Psoas muscle (tissue), 8 donors: Measurements from ENCODE around the gene PIGN. TPM values are rescaled to one million over a fixed set of nuclear protein-coding genes. Genes with fewer than 3 reads are reported as not detected.

Source experiments
- ATAC-seq, 4 donors: fragments of 200-7000 bp; cut with Tn5 transposase; one replicate each; pipeline ENCODE4 v1.9.1; 2020; ENCODE audit warnings: moderate library complexity in 3 of 4, mild to moderate bottlenecking in 2 of 4
- DNase-seq, 2 donors: peaks; one replicate each; pipeline ENCODE4 v3.0.0-alpha.2; 2020
- H3K27ac ChIP-seq: fragments of 200-600 bp; one replicate; pipeline ENCODE4 v1.8.0; 2022
- H3K27me3 ChIP-seq, 3 donors: fragments of 200-600 bp in 1 of 3; one replicate each; pipeline versions ENCODE4 v1.6.1 to v1.8.0; 2013 to 2022; ENCODE audit warnings: low read length in 2 of 3, mild to moderate bottlenecking in 2 of 3, moderate library complexity in 1 of 3; ENCODE audit not compliant: insufficient read depth in 3 of 3
- H3K36me3 ChIP-seq, 2 donors: fragments of 200-600 bp in 1 of 2; one replicate each; pipeline versions ENCODE4 v1.6.1 to v1.8.0; 2013 to 2022; ENCODE audit warnings: low read depth in 1 of 2, mild to moderate bottlenecking in 1 of 2, moderate library complexity in 1 of 2; ENCODE audit not compliant: insufficient read depth in 1 of 2
- H3K4me1 ChIP-seq: fragments of 200-600 bp; one replicate; pipeline ENCODE4 v1.8.0; 2022
- H3K4me3 ChIP-seq: fragments of 200-600 bp; one replicate; pipeline ENCODE4 v1.8.0; 2022; ENCODE audit warnings: mild to moderate bottlenecking
- H3K9me3 ChIP-seq: fragments of 200-600 bp; one replicate; pipeline ENCODE4 v1.8.0; 2022
- WGBS, 3 donors: extraction: QIAGEN DNeasy Blood & Tissue Kit; methylation state at CpG; one replicate each; pipeline versions ENCODE4 v1.1.6 to v1.1.7; 2013; 5-methylcytosine and 5-hydroxymethylcytosine counted together
- intact Hi-C, 2 donors: fragments of 100-400 bp; cut with DNase I; formaldehyde crosslinking; loops; one replicate each; pipeline versions ENCODE4 v1.11.0 to v1.14.2; 2022
- polyA plus RNA-seq, 3 donors: library from polyadenylated mRNA; stranded (reverse); fragments of 200-250 nt; gene quantifications; one replicate each; pipeline ENCODE4 v1.2.3, GENCODE V29; 2013
- total RNA-seq, 4 donors: library from RNA; stranded (reverse); fragmentation: NEBNext Ultra II Directional in 2 of 4; extraction: Animal tissue kit (Norgen Biotek cat#: 25700) in 2 of 4; gene quantifications; one replicate each; pipeline versions ENCODE4 v1.2.1 to v1.2.4, GENCODE V29; 2021 to 2023
- TF ChIP-seq, protein P1 (sequence below): fragments of 200-600 bp; IDR thresholded peaks from one replicate; pipeline ENCODE4 v1.8.0; 2022; ENCODE audit warnings: antibody characterized with exemption
- donor health status: healthy with polysubstance abuse.
- donor health status: DM: no; HTN: no; CAD: no; lungs with moderate emphysema.
- donor health status: Bipolar disorder and iron deficiency.
- donor health status: healthy.
- donor health status: DM: yes; HTN: yes; CAD: no.
- donor health status: DM: no; HTN: no; CAD: no.
- donor health status: DM: no; HTN: no; CAD: no.
- donor health status: DM: yes; HTN: yes; CAD: no.

PIGN gene
- total and polyA plus RNA-seq, 7 donors: 3.2 to 18.0 (median 9.5) TPM

DNA sequence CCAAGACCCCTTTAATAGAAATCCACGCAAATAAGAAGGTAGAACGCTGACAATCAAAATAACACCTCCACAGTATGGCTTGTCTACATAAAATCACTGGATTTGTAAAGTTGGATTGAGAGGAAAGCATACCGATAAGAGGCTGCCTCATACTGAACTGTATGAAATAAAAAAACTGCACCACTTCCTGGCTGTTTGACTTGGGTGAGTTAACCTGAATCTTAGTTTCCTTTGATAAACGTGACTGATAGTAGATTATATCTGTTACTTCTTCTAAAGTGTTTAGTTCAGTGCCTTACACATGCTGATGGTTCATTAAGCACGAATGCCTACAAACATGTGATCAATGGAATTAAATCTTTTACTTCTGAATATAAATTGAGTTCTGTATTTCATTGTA lies 153.6 kb downstream of the PIGN start:
- Histone ChIP-seq H3K9me3 (no peaks in the 10 kb centered on the region), H3K4me3 (no peak overlapping the region), H3K27ac (no peak overlapping the region), H3K36me3 (no peaks in the 10 kb centered on the region), H3K27me3 (no peaks in the 10 kb centered on the region), H3K4me1 (no peaks in the 10 kb centered on the region)
- intact Hi-C loops: no loop called here
- DNase-seq (no peak), ATAC-seq (no peak)
- TF ChIP-seq, protein P1, sequence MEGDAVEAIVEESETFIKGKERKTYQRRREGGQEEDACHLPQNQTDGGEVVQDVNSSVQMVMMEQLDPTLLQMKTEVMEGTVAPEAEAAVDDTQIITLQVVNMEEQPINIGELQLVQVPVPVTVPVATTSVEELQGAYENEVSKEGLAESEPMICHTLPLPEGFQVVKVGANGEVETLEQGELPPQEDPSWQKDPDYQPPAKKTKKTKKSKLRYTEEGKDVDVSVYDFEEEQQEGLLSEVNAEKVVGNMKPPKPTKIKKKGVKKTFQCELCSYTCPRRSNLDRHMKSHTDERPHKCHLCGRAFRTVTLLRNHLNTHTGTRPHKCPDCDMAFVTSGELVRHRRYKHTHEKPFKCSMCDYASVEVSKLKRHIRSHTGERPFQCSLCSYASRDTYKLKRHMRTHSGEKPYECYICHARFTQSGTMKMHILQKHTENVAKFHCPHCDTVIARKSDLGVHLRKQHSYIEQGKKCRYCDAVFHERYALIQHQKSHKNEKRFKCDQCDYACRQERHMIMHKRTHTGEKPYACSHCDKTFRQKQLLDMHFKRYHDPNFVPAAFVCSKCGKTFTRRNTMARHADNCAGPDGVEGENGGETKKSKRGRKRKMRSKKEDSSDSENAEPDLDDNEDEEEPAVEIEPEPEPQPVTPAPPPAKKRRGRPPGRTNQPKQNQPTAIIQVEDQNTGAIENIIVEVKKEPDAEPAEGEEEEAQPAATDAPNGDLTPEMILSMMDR: no peak
- 88 to 91% (median 89%) methylated on average over 5 of the region's 5 CpGs for WGBS, 3 donors

DNA sequence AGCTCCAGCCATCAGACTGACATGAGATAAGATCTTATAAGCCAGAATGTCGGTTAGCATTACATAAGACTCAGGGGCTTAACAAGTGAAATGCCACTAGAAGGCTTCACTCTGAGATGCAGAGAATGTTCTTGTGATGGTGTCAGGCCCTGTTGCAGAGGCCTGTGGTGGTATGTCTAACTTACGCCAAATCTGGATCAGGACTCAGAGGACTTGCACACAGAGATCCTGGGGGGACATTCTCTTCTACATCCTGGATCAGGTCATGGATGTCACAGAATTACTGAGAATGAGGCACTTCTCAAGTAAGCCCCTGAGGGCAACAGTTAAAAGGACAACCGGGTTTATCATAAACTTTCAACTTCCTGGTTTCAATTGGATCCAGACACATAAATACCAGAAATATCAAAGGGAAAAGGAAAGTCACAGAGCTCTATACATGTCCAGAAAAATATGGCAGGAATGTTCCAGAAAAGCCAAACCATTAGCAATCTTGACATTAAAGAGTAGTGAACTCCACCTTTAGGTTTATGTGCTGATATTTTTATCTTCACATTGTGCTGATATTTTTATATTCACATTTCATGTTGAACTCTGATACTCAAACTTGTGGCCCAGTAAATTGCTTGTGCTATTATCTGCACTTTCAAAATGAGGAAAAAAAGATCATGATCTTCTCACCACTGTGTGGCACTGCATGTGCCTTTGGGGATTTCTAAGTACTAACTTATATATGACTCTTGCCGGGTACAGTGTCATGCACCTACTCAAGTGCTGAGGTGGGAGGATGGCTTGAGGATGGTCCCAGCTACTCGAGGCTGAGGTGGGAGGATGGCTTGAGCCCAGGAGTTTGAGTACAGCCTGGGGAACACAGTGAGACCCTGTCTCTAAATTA lies 156.5 kb downstream of the PIGN start:
- Histone ChIP-seq H3K4me3 (no peak overlapping the region), H3K36me3 (no peaks in the 10 kb centered on the region), H3K9me3 (no peaks in the 10 kb centered on the region), H3K27ac (no peak overlapping the region), H3K27me3 (no peaks in the 10 kb centered on the region), H3K4me1 (no peaks in the 10 kb centered on the region)
- TF ChIP-seq, protein P1: no peak
- DNase-seq (no peak), ATAC-seq (no peak)
- intact Hi-C loops: no loop called here
- WGBS, 3 donors: 57 to 66% (median 60%) methylated on average over 5 of the region's 5 CpGs

DNA sequence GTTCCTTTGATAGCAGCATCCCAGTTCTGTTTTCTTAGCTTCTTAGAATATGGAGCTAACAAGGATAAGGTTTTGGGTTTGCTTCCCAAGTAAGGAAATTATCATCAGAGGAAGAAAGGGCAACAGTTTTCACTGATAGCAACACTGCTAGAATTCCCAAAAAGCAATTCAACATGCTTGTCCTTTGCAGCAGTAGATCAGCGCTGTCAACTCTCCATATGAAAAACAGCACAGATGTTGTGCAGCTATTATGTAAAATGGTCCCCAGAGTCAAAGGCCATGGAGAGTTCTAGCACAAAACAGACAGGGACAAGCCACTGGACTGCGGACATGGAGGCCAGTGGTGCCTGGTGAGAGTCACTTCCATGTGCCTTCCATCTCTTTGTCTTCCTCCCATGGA lies 158.1 kb downstream of the PIGN start:
- no peak overlapping the region for H3K4me3 ChIP-seq
- intact Hi-C loops: no loop called here
- no peak overlapping the region for H3K27ac ChIP-seq
- H3K27me3 ChIP-seq: peaks cover 0 to 2% (median 0%) of the 10 kb centered on the region in 3 donors
- TF ChIP-seq, protein P1: no peak
- ATAC-seq: no peak
- WGBS, 3 donors: 79 to 91% (median 84%) methylated on average over 2 of the region's 2 CpGs
- no peaks in the 10 kb centered on the region for H3K9me3 ChIP-seq
- H3K36me3 ChIP-seq: no peaks in the 10 kb centered on the region
- no peak for DNase-seq
- H3K4me1 ChIP-seq: no peaks in the 10 kb centered on the region

DNA sequence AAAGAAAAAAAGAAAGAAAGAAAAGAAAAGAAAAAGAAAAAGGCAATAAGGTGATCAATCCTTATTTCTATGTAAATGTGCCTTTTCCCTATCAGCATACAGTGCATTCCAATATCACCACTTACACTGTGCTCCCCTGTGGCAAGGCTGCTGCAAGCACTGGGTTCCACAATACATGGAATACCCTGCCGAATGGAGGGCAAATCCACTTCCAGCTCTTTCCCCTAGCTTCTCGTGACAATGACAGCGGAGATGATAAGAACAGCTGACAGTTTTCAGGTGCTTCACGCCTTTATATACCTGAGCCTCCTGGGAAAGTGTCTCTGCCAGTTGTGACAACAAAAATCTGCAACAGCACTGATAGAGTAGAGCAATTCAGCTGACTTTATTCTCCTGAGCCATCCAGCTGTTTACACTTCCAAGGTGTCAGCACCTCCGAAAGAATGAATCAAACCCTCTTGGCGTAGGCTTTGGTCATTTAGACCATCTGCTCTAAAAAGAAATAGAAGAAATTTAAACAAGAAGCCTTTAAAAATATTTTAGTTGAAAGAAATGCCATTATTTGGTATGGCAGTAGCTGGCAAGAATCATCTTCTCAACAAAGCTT lies 158.8 kb downstream of the PIGN start:
- Histone ChIP-seq H3K27ac (no peak overlapping the region), H3K27me3 (peaks cover 0 to 2% (median 0%) of the 10 kb centered on the region in 3 donors), H3K4me3 (no peak overlapping the region), H3K36me3 (no peaks in the 10 kb centered on the region), H3K9me3 (no peaks in the 10 kb centered on the region), H3K4me1 (no peaks in the 10 kb centered on the region)
- DNase-seq: no peak
- intact Hi-C loops: no loop called here
- ATAC-seq: no peak
- TF ChIP-seq, protein P1: no peak
- WGBS, 3 donors: 70 to 75% (median 73%) methylated on average over 6 of the region's 6 CpGs
